Effector memory CD8-positive, alpha-beta T cell (primary cell): ENCODE results near the gene PAXX.

Source experiments
- ATAC-seq: fragments of 150-1000 bp; cut with Tn5 transposase; replicated peaks from 2 replicates; pipeline ENCODE4 v1.10.0; 2021; ENCODE audit warnings: mild to moderate bottlenecking, moderate library complexity
- DNase-seq, 3 experiments: peaks; one replicate each; pipeline ENCODE4 v3.0.0; 2021
- H3K27ac Mint-ChIP-seq, 2 donors: one replicate each; pipeline ENCODE4 v1.8.0; 2022; ENCODE audit warnings: mild to moderate bottlenecking in 2 of 2, mixed read lengths in 2 of 2, moderate library complexity in 2 of 2
- H3K27me3 Mint-ChIP-seq, 2 donors: one replicate each; pipeline ENCODE4 v1.8.0; 2022; ENCODE audit warnings: mixed read lengths in 2 of 2
- H3K36me3 Mint-ChIP-seq: one replicate; pipeline ENCODE4 v1.8.0; 2022; ENCODE audit warnings: mild to moderate bottlenecking, moderate library complexity, mixed read lengths; ENCODE audit not compliant: insufficient read depth
- H3K4me1 Mint-ChIP-seq, 2 donors: one replicate each; pipeline ENCODE4 v1.8.0; 2022; ENCODE audit warnings: low read depth in 2 of 2, mixed read lengths in 2 of 2
- H3K4me3 Mint-ChIP-seq, 2 donors: one replicate each; pipeline ENCODE4 v1.8.0; 2022; ENCODE audit warnings: mild to moderate bottlenecking in 2 of 2, mixed read lengths in 2 of 2, moderate library complexity in 2 of 2
- H3K9me3 Mint-ChIP-seq, 2 donors: one replicate each; pipeline ENCODE4 v1.8.0; 2022; ENCODE audit warnings: mixed read lengths in 2 of 2

The PAXX gene

DNA sequence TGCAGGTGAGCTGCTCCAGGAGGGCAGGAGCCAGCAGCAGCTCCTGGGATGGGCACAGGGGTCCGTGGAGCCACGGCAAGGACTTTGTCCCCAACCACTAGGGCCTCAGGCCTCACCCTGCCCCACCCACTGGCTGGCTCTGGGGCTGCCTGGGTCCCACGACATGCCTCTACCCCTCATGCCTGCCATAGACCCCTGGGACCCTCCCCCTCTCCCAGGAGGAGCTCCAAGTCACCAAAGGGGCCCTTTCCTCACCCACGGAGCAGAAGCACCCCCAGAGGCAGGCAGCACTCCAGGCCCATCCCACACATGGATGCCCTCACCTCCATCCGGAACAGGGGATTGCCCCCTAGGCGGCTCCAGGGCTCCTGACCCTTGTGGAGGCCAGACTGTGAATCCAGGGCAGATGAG is 29.4 kb downstream of the PAXX start:
- H3K9me3 Mint-ChIP-seq: no peaks in the 10 kb centered on the region
- no peak for DNase-seq
- ATAC-seq: no peak
- H3K4me1 Mint-ChIP-seq: peaks cover 6 to 22% of the 10 kb centered on the region in 2 donors
- H3K27me3 Mint-ChIP-seq: no peaks in the 10 kb centered on the region
- H3K36me3 Mint-ChIP-seq: peaks cover 10% of the 10 kb centered on the region
- H3K4me3 Mint-ChIP-seq: peak overlapping the region in 1 of 2 donors; percentile 18
- peak overlapping the region; percentile 41 to 71 for H3K27ac Mint-ChIP-seq

DNA sequence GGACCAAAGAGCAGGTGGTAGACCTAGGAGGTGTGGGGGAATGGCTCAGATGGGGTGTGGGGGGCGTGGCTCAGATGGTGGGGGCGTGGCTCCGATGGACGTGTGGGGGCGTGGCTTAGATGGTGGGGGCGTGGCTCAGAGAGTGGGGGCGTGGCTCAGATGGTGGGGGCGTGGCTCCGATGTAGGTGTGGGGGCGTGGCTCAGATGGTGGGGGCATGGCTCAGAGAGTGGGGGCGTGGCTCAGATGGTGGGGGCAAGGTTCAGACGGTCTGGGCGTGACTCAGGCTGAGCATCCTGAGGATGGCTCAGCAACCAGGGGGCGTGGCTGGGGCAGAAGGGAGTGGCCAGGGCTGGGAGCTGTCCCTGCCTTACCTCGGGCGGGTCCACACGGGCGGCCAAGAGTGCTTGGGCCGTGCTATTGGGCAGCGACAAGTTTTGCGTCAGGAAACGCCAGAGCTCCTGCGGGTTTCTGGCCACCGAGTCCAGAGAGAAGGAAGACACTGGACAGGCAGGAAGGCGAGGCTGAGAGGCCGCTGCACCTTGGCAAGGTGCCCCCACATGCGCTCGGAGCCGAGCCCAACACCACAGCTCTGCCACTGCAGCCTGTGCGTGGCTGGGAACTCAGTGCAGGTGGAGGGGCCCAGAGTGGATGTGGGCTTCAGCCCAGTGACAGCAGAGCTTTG is 29.9 kb downstream of the PAXX start:
- peak; percentile 85 for ATAC-seq
- H3K4me3 Mint-ChIP-seq: peak overlapping the region in 1 of 2 donors; percentile 18
- peaks cover 11 to 27% of the 10 kb centered on the region in 2 donors for H3K4me1 Mint-ChIP-seq
- H3K36me3 Mint-ChIP-seq: peaks cover 11% of the 10 kb centered on the region
- H3K9me3 Mint-ChIP-seq: no peaks in the 10 kb centered on the region
- H3K27ac Mint-ChIP-seq: peak overlapping the region; percentile 41 to 71
- peak; percentile 58 to 71 (median 68) for DNase-seq
- no peaks in the 10 kb centered on the region for H3K27me3 Mint-ChIP-seq

DNA sequence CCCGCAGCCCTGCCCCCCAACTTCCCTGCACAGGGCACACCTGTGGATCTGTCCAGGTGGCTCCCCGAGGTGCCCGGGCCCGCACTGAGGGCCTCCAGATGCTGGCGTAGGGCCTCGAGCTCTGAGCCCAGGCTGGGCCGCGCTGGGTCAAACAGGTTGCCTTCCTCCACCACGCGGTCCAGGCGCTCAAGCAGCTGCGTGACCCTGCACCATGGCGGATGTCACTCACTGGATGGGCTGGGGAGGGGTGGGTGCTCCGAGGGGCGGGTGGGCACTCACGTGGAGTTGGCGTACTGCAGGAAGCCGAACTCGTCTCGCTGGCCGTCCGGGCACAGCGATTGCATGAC is 30.4 kb downstream of the PAXX start:
- H3K27ac Mint-ChIP-seq: no peak overlapping the region
- no peaks in the 10 kb centered on the region for H3K27me3 Mint-ChIP-seq
- DNase-seq (no peak), ATAC-seq (no peak)
- peaks cover 14 to 30% of the 10 kb centered on the region in 2 donors for H3K4me1 Mint-ChIP-seq
- peaks cover 14% of the 10 kb centered on the region for H3K36me3 Mint-ChIP-seq
- H3K9me3 Mint-ChIP-seq: no peaks in the 10 kb centered on the region
- no peak overlapping the region for H3K4me3 Mint-ChIP-seq

DNA sequence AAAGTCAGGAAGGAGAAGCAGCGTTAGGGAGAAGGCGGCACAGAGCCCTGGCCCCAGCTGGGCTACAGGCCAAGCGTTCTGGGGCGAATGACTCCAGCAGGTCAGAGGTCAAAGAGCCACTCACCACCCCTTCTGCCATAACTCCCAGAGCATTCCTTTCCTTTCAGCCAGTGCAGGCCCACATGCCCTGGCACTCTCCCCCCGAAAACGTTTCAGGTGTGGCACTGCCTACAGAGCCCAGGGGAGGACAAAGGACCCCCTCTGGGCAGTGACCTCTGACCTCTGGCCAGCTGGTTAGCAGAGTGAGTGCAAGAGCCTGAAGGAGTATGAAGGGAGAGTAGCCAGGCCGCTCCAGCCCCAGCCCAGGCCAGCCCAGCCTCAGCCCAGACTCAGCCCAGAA is 30.9 kb downstream of the PAXX start:
- H3K4me3 Mint-ChIP-seq: no peak overlapping the region
- H3K27me3 Mint-ChIP-seq: no peaks in the 10 kb centered on the region
- ATAC-seq (no peak), DNase-seq (no peak)
- H3K36me3 Mint-ChIP-seq: peaks cover 14% of the 10 kb centered on the region
- peaks cover 14 to 30% of the 10 kb centered on the region in 2 donors for H3K4me1 Mint-ChIP-seq
- no peaks in the 10 kb centered on the region for H3K9me3 Mint-ChIP-seq
- no peak overlapping the region for H3K27ac Mint-ChIP-seq

DNA sequence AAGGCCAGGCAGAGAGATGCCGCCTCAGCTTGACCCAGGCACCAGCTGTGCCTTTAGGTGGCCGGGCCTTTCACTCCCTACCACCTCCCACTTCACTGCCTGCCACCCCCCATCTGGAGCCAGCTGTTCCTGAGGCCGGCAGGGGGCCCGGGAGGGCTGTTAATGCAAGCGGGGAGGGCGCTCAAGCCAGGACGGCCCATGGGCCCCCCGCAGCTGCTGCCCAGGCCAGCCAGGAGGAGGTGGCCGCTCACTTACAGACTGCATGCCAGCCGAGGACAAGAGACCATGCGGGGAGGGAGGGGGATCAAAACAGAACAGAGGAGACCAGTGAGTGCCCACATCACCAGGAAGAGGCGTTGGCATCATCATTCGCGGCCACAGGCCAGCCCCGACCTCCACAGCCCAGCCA is 31.4 kb downstream of the PAXX start:
- Mint-ChIP-seq H3K27me3 (no peaks in the 10 kb centered on the region), H3K27ac (no peak overlapping the region), H3K4me1 (peaks cover 14 to 29% of the 10 kb centered on the region in 2 donors), H3K4me3 (no peak overlapping the region), H3K36me3 (peaks cover 15% of the 10 kb centered on the region), H3K9me3 (no peaks in the 10 kb centered on the region)
- DNase-seq (no peak), ATAC-seq (no peak)

DNA sequence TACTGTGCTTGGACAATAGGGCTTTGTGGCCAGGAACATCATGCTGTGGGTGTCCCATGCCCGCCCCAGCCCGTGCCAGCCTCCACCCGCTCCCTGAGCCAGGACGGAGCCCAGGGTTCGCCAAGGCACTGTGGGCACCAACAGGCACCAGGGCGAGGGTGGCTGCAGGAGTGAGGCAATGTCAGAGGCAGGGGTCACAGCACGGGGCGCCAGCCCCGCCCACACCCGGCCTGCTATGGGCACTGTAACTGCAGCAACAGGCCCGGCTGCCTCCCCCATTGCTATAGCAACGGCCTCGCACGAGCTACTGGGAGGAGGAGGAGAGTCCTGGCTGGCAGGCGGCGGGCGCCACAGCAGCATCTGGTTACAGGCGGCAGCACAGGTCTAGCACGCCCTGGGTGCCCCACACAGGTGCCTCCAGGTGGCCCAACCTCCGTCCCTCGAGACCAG is 33.3 kb downstream of the PAXX start:
- Mint-ChIP-seq H3K27me3 (no peaks in the 10 kb centered on the region), H3K27ac (no peak overlapping the region), H3K4me1 (peaks cover 26 to 35% of the 10 kb centered on the region in 2 donors), H3K36me3 (peaks cover 33% of the 10 kb centered on the region), H3K9me3 (no peaks in the 10 kb centered on the region), H3K4me3 (peak overlapping the region; percentile 6 to 91)
- ATAC-seq: no peak
- DNase-seq: no peak

DNA sequence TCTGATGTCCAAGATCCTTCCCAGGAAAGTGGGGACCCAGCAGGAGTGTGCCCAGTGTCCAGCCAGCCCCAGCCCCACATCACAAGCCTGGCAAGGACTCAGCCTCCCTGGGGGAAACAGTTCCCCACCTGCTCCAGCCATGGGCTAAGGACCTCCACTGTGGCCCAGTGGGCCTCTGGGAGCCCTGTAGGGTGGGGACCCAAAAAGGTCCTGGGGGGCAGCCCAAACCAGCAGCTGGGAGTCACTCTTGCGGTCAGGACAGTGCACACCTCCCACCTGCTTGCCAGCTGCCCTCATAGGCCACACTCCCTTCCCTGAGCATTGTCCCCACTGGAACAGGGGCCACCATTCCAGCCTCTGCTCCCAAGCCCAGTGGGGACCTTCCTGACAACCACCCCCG is 34.2 kb downstream of the PAXX start:
- Mint-ChIP-seq H3K27ac (peak overlapping the region in 1 of 2 donors; percentile 78), H3K4me3 (peak overlapping the region; percentile 90 to 91), H3K36me3 (peaks cover 38% of the 10 kb centered on the region), H3K27me3 (no peaks in the 10 kb centered on the region), H3K9me3 (no peaks in the 10 kb centered on the region), H3K4me1 (peaks cover 31 to 39% of the 10 kb centered on the region in 2 donors)
- DNase-seq (no peak), ATAC-seq (no peak)

DNA sequence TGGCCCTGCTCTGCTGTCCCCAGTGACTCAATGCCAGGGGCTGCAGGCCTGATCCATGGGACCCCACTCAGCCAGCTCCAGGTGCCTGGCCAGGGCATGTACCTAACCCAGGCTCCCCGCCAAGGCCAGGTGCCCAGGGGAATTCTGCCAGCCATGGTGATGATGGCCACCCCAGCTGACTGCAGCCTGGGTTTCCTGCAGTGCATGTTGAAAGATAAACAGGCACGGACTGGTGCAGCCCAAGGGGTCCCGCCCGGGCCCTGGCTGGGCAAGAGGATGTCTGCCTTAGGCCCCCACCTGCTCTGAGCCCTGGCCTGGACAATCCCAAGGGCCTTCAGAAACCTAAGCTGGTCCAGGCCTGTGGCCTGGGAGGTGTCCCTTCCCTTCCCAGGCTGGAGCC is 34.6 kb downstream of the PAXX start:
- Mint-ChIP-seq H3K36me3 (peaks cover 38% of the 10 kb centered on the region), H3K27ac (peak overlapping the region; percentile 60 to 78), H3K4me3 (peak overlapping the region; percentile 90 to 91), H3K4me1 (peaks cover 33 to 39% of the 10 kb centered on the region in 2 donors), H3K9me3 (no peaks in the 10 kb centered on the region), H3K27me3 (no peaks in the 10 kb centered on the region)
- ATAC-seq (no peak), DNase-seq (no peak)

DNA sequence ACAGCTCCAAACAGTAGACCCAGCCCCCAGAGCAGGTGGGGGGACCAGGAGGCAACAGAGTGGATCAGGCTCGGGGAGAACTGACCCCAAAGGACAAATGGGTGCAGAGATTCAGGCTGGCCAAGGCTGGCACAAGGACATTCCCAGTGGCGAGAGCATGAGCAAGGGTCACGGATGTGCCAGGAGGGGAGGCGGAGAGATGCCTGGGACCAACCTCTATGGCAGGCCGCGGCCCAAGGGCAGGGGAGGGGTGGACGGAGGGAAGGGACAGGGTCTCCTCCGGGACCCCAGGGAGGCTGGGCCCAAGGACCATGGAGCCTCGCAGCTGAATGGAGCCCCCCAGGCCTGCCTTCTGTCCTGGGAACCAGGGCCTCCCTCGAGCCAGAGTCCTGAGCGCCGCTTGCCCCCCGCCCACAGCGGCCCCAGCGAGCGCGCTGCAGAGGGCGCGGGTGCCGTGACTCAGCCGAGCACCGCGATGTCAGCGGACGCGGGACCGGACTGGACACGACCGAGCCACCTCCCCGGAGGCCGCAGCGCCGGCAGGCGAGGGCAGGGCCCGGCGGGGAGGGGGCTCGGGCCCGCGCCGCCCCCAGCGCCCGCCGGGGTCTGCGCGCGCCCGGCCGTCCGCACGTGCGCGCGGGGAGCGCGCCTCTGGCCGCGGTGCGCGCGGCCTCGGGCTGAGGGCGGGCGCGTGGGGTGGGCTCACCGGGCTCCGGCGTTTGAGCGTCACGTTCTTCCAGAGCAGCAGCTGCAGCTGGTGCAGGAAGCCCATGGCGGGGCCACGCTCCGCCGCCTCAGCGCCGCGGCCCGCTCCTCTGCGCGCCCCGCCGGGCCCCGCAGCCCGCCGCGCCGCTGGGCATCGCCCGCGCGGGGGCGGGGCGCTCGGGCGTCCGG is 35.4 kb downstream of the PAXX start, which contains the start of gene ABCA2:
TSS of gene ABCA2 (minus strand) at position 869 of the 894 bp plus-strand sequence. CDS start at position 772, 97 bp downstream.
- H3K9me3 Mint-ChIP-seq: no peaks in the 10 kb centered on the region
- peaks cover 36% of the 10 kb centered on the region for H3K36me3 Mint-ChIP-seq
- DNase-seq: no peak
- no peaks in the 10 kb centered on the region for H3K27me3 Mint-ChIP-seq
- peak within 1 kb of the TSS; percentile 60 to 93 for H3K27ac Mint-ChIP-seq
- no peak for ATAC-seq
- peak within 1 kb of the TSS; percentile 90 to 94 for H3K4me3 Mint-ChIP-seq
- H3K4me1 Mint-ChIP-seq: peaks cover 37 to 42% of the 10 kb centered on the region in 2 donors

DNA sequence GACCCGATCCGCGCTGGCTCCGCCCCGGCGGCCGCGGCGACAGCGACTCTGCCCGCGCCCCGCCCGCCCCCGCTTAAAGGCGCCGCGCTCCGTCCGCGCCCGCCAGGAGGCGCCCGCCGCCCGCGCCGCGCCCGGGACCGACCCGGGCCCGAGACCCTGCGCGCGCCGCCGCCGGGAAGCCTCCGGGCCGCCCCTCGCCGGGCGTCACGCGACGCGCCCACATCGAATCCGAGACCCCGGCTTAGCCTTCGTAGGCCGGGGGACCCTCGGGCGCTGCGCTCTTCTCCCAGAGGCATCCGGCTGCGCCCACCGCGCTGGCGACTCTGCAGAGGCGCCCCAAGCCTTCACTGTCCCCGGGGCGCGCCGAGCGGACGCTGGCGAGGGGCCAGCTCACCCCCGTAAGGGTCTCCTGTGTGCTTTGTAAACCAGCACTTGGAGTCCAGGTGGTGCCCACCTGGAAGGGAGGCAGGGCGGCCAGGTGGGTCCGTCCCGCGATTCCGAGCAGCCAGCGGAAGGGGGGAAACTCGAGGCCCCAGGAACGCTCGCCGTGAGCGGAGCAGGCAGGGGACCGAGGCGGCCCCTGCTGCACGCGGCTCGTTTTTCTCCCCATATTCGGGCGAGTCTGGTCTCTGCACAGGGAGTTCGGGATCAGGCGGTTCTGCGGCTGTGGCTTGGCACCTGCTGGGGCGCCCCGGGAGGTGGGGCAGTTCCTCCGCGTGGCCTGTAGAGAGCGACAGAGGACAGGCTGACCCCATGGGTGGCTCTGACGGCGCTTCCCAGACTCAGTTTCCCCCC is 36.2 kb downstream of the PAXX start:
- Mint-ChIP-seq H3K4me3 (peak overlapping the region; percentile 86 to 94), H3K4me1 (peaks cover 42 to 47% of the 10 kb centered on the region in 2 donors), H3K27me3 (no peaks in the 10 kb centered on the region), H3K36me3 (peaks cover 36% of the 10 kb centered on the region), H3K27ac (peak overlapping the region; percentile 31 to 93), H3K9me3 (no peaks in the 10 kb centered on the region)
- peak; percentile 55 to 66 (median 63) for DNase-seq
- ATAC-seq: peak; percentile 54

DNA sequence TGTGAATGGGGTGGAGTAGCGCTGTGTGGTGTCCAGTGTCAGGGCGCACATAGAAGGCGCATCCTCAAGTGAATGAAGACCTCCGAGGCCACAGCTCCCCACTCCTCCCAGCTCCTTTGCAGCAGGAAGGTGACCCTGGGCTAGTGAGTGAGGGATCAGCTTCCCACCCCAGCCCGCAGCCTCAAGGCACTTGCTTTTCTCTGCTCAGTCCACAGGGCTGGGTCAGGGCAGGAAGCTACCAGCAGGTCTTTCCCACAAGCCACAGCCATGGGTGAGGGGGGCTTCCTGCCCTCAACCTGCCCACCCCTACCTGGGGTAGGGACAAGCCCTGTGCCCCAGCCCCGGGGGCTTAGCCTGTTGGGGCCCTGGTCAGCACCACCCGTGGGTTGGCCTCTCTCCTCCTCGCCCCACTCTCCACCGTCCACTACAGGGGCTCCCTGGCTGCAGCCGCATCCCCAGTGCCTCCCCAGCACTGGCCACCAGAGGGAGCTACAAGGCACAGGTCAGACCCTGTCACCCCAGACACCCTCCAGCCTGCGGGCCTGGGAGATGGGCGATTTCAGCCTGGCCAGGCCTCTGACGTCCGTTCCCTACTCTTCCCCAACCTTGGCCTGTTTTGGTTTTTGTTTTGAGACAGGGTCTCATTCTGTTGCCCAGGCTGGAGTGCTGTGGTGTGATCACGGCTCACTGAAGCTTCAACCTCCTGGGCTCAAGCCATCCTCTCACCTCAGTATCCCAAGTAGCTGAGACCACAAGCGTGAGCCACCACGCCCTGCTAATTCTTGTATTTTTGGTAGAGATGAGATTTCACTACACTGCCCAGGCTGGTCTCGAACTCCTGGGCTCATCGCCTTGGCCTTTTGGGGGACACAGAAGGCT is 37.1 kb downstream of the PAXX start:
- H3K27me3 Mint-ChIP-seq: no peaks in the 10 kb centered on the region
- DNase-seq (peak; percentile 61 to 68 (median 63)), ATAC-seq (peak; percentile 15)
- H3K9me3 Mint-ChIP-seq: no peaks in the 10 kb centered on the region
- H3K4me1 Mint-ChIP-seq: peaks cover 48 to 49% of the 10 kb centered on the region in 2 donors
- H3K27ac Mint-ChIP-seq: peak overlapping the region; percentile 31 to 93
- H3K36me3 Mint-ChIP-seq: peaks cover 36% of the 10 kb centered on the region
- H3K4me3 Mint-ChIP-seq: peak overlapping the region; percentile 86 to 94

DNA sequence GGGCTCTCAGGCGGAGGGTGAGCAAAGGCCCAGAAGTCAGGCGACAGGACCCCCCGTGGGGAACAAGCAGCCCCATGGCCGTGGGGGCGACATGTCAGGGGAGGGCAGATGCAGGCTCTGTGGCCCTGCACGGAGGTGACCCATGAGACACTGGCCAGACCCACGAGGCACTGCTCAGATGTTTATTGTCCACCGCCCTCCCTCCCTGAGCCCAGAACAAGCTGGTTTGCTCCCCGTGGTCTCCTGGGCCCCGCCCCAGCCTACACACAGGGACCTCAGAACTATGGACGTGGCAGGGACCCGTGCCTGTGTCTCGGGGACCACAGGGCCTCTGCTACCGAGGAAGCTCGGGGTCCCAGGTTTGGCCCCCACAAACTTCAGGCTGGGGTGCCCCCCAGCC is 37.8 kb downstream of the PAXX start:
- ATAC-seq (no peak), DNase-seq (no peak)
- Mint-ChIP-seq H3K9me3 (no peaks in the 10 kb centered on the region), H3K4me1 (peaks cover 51 to 55% of the 10 kb centered on the region in 2 donors), H3K27ac (peak overlapping the region; percentile 41 to 93), H3K36me3 (peaks cover 33% of the 10 kb centered on the region), H3K4me3 (peak overlapping the region; percentile 86 to 94), H3K27me3 (no peaks in the 10 kb centered on the region)
